HCT116 (cell line): ENCODE data around the gene C1QA.

ENCODE experiments used
- EZH2 ChIP-seq: fragments of 200-600 bp; sonication (generic); IDR thresholded peaks from 2 replicates; pipeline ENCODE4 v1.6.1; 2017; ENCODE audit warnings: antibody characterized with exemption, mixed run types
- POLR2A ChIP-seq: IDR thresholded peaks from 2 replicates; pipeline ENCODE4 v1.7.0; 2011; ENCODE audit warnings: borderline replicate concordance; ENCODE audit not compliant: insufficient read depth, insufficient read length; ENCODE audit errors: extremely low read depth
- POLR2AphosphoS5 ChIP-seq: IDR thresholded peaks from 2 replicates; pipeline ENCODE4 v1.6.1; 2011; ENCODE audit warnings: mild to moderate bottlenecking, low read depth, low read length, moderate library complexity
- RAD21 ChIP-seq: IDR thresholded peaks from 2 replicates; pipeline ENCODE4 v1.6.1; 2012; ENCODE audit warnings: low read depth, mild to moderate bottlenecking
- SIN3A ChIP-seq: IDR thresholded peaks from 2 replicates; pipeline ENCODE4 v1.6.1; 2012; ENCODE audit warnings: low read depth
- SP1 ChIP-seq: IDR thresholded peaks from 2 replicates; pipeline ENCODE4 v1.6.1; 2012; ENCODE audit warnings: low read depth
- SRF ChIP-seq: IDR thresholded peaks from 2 replicates; pipeline ENCODE4 v1.6.1; 2012; ENCODE audit warnings: low read depth
- TF ChIP-seq, protein P1 (sequence below), 3 experiments: fragments of 200-600 bp in 1 of 3; sonication (generic) in 1 of 3; IDR thresholded peaks in 2 of 3; conservative IDR thresholded peaks in 1 of 3; 2 replicates each; pipeline ENCODE4 v1.5.1; 2012 to 2017; ENCODE audit warnings: low read depth in 2 of 3, low read length in 2 of 3, antibody characterized with exemption in 1 of 3, borderline replicate concordance in 1 of 3, control low read depth in 1 of 3, mild to moderate bottlenecking in 1 of 3, mixed read lengths in 1 of 3, mixed run types in 1 of 3, moderate library complexity in 1 of 3; ENCODE audit not compliant: insufficient read depth in 1 of 3
- TF ChIP-seq, protein P2 (sequence below): IDR thresholded peaks from 2 replicates; pipeline ENCODE4 v1.6.1; 2012; ENCODE audit warnings: low read depth

DNA sequence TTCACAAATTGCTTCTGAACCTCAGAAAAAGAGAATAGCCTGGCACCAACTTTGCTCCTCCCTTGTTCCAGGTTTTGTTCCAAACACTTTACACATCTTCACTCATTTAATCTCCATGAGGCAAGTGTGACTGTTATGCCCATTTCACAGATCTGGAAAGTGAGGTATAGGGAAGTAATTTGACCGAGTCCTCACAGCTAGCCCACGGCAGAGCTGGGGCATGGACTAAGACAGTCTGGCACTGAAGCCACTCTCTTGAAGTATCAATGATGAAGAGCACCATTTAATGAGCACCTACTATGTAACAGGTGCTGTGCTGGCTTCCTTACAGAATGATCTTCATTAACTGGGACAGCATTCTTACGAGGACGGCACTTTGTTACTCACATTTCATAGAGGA lies 35.6 kb downstream of the C1QA start:
- TF ChIP-seq, protein P1, sequence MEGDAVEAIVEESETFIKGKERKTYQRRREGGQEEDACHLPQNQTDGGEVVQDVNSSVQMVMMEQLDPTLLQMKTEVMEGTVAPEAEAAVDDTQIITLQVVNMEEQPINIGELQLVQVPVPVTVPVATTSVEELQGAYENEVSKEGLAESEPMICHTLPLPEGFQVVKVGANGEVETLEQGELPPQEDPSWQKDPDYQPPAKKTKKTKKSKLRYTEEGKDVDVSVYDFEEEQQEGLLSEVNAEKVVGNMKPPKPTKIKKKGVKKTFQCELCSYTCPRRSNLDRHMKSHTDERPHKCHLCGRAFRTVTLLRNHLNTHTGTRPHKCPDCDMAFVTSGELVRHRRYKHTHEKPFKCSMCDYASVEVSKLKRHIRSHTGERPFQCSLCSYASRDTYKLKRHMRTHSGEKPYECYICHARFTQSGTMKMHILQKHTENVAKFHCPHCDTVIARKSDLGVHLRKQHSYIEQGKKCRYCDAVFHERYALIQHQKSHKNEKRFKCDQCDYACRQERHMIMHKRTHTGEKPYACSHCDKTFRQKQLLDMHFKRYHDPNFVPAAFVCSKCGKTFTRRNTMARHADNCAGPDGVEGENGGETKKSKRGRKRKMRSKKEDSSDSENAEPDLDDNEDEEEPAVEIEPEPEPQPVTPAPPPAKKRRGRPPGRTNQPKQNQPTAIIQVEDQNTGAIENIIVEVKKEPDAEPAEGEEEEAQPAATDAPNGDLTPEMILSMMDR (IDR thresholded peaks at IDR 0.05 in 2 of 3, conservative IDR thresholded peaks at IDR 0.05 in 1 of 3; ENCODE audit: borderline replicate concordance in 1 of 3, insufficient read depth in 1 of 3, low read depth in 2 of 3, low read length in 2 of 3) = no peak
- TF ChIP-seq POLR2AphosphoS5 (no peak), SP1 (no peak), EZH2 (no peak), RAD21 (no peak), SRF (no peak), POLR2A (no peak), SIN3A (no peak)
- TF ChIP-seq, protein P2, sequence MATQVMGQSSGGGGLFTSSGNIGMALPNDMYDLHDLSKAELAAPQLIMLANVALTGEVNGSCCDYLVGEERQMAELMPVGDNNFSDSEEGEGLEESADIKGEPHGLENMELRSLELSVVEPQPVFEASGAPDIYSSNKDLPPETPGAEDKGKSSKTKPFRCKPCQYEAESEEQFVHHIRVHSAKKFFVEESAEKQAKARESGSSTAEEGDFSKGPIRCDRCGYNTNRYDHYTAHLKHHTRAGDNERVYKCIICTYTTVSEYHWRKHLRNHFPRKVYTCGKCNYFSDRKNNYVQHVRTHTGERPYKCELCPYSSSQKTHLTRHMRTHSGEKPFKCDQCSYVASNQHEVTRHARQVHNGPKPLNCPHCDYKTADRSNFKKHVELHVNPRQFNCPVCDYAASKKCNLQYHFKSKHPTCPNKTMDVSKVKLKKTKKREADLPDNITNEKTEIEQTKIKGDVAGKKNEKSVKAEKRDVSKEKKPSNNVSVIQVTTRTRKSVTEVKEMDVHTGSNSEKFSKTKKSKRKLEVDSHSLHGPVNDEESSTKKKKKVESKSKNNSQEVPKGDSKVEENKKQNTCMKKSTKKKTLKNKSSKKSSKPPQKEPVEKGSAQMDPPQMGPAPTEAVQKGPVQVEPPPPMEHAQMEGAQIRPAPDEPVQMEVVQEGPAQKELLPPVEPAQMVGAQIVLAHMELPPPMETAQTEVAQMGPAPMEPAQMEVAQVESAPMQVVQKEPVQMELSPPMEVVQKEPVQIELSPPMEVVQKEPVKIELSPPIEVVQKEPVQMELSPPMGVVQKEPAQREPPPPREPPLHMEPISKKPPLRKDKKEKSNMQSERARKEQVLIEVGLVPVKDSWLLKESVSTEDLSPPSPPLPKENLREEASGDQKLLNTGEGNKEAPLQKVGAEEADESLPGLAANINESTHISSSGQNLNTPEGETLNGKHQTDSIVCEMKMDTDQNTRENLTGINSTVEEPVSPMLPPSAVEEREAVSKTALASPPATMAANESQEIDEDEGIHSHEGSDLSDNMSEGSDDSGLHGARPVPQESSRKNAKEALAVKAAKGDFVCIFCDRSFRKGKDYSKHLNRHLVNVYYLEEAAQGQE = no peak
